ENCODE measurements around the gene WWOX.

WWOX gene

DNA sequence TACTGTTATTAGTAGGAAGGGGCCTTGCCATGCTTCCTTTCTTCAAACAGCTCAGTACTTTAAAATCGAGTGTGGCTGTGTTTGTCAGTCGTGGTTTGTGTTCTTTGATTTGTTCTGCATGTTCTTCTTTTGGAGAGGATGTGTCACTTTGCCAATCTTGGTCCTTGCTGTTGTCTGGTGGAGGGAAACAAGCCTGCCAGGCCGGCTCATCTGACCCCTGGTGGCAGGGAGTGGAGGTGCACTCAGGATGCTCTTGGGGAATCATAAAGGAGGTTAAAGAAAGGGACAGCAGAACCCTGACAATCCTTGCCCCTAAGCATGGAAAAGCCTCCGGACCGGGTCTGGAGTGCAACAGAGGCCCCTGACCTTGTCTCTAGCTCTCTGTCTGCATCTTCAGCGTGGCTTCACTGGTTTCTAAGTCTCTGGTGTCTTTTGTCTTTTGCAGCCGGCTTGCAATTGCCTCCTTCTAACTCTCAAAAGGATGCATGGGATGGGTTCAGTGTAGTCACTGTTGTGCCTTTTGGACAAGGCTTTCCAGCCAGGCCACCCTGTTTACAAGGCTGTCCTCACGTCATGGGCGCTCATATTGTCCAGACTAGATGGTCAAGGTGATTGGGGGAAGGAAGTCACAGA is 135.8 kb downstream of the WWOX start:
- peak; percentile 53 to 63 for DNase-seq

DNA sequence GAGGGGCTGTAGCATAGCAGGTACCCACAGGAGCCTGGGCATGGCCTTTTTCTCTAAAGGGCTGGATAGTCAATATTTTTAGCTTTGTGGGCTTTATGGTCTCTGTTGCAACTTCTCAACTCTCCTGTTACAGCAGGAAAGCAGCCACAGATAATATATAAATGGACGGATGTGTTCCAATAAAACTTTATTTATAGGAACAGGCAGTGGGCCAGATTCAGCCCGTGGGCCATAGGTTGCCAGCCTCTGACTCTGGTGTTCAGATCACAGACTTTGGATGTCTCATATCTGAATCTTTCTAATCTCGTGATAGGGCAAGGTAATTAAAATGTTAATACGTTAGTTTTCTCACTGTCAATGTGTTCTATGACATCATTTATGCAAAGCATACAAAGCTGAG is 136.4 kb downstream of the WWOX start:
- no peak for DNase-seq

DNA sequence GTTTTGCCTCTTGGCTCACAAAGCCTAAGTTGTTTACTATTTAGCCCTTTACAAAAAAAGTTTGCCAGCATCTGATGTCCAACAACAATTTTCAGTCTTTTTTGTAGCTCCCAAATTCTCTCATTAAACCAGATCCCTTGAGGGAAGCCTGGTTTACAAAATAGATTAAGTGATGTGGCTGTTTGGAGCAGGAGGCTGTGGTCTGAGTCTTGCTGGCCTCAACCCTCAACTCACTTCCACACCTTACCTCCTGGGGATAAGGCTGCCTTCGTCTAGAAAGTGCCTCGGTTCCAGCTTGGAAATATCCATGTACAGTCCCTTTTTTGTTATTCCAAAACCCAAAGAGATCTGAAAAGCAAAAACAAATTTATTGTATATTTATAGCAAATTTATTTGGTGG is 138.4 kb downstream of the WWOX start:
- no peak for DNase-seq

DNA sequence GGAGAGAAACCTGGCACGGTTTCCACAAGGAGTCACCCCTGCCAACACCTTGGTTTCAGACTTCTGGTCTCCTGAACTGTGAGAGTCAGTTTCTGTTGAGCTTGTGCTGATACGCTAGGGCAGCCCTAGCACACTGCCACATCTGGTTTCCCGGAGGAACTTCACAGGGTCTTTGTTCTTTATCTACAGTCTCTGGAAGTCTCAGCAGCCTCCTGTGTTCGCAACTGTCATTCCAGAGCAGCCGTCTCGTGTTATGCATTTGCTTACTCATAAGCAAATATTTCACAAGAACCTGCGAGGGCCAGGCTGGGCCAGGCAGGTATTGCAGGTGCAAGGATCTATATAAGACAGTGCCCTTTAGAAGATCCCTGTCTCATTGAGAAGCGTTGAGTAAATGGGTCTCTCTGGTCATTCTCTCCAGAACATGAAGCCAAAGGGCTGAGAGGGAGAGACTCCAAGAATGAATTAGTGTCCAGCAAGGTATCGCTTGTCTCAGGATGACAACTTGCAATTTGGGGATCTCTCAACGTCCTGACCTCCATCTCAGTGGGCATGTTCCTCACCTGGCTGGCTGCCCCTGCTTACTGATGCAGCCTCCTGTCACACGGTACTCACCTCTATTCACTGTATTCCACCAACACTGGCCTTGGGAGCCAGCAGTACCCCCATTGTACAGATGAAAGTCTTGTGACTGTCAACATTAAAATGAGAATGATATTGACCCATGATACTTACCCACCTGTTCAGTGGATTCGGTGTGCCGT is 141.2 kb downstream of the WWOX start:
- DNase-seq, result no peak

DNA sequence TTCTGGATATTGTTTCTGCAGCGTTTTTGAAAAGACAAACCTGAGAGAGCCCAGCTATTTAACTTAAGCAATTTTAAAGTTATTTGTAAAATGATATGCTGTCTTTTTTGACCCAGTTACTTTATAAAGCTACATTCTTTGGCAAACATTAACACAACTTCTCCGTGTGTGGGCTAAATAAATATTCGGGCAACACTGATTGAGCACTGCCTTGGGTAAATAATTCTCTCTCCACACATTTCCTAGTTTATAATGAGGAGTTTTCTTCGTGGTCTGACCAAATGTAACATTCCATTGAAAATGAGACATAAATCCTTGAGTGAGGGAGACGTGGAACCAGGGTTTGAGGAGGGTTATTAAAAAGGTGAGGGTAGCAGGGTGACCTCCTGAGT is 142.8 kb downstream of the WWOX start:
- DNase-seq, result no peak

DNA sequence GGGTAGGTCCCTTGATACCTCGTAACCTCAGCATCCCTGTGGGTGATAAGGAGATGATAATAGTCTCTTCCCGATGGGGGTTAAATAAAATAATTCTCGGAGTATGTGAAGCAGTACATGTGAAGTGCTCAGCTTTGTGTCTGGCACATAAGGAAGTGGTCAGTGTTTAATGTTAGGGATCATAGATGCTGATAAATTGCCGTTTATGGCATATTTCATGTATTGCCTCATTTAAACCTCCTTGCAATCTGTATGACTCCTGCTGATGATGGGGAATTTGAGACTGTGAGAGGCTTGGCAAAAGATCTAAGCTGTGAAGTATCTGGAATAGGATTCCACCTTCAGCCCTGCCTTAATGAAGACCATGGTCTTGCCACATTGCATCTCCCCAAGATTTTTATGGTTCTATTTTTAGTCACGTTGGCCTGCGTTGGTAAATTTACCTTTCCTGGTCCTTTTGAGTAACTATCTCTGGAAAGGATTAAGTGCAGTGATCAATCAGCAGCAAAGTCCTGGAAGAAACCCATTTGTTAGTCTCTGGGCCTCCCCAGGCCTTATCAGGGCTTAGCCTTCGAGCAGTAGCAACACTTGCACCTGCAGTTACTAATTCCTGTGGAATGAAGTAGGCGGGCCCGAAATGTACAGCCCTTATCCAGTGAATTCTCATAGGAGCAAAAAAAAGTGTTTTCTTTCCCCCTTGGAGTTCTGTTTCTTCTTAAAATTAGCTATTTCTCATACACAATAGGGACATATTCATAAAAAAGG is 144.9 kb downstream of the WWOX start:
- no peak for DNase-seq

DNA sequence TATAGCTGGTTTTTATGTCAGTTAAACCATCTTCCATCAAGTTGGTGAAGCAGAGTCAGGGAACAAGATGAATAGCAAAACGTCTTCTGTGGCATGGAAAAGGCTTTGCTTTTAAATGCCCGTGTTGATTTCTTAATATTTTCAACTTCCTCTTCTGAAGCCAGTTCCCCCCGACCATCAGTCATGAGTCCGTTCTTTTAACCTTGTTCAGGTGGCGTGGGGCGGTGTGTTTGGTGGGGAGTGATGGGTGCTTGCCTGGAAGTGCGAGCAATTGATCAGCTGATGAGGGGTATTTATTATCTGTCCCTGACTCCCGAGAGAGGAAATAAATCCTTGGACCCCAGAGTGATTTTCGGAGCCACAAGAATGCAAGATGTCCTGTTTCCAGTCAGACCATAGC is 147.1 kb downstream of the WWOX start:
- no peak for DNase-seq

DNA sequence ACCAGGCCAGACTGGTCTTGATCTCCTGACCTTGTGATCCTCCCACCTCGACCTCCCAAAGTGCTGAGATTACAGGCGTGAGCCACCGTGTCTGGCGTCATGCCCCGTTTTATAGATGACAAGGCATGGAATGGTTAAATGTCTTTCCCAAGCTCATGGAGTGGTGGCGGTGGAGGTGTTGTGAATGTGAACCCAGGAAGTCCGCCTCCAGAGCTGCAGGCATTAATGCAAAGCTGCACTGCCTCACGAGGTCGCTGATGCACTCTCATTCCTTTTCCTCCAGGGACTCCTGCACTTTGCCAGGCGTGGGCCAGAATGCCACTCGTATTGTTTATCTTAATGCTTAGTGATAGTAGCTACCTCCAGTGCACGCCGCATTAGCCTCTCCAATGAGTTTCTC is 149.6 kb downstream of the WWOX start:
- DNase-seq, result no peak

DNA sequence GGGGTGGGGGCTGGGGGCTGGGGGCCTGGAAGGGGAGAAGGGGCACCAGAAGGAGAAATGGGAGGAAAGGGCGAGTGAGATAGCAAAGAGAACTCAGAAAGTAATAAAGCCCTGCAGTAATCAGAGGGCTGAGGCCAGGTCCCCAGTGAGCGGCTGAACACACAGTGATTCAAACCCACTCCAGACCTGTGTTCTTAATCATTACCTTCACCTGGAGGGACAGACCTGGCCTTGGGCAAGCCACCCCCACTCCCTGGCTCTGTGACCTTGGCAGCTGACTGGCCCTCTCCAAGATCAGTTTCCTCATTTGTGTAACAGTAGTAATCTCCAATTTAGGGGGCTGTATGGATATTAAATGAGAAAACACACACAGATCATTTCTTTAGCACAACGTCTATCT is 150.4 kb downstream of the WWOX start:
- DNase-seq, result no peak

DNA sequence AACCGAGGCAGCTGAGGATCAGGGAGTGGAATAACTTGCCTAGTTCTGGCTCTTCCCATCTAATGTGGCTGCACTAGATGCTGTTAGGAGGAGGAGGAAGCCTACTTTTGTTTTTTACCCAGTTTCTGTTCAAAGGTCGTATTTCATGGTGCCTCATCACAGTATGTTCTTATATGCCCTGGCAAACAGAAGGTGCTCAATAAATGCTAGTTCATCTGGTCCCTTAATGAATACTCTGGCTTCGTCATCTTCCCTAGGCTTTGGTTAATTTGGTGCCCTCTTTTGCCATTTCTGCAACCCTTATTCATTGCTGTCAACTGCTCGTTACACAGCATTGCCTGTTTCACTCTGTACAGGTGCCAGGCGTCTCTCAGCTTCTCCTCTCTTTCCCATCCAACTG is 151.7 kb downstream of the WWOX start:
- no peak for DNase-seq

DNA sequence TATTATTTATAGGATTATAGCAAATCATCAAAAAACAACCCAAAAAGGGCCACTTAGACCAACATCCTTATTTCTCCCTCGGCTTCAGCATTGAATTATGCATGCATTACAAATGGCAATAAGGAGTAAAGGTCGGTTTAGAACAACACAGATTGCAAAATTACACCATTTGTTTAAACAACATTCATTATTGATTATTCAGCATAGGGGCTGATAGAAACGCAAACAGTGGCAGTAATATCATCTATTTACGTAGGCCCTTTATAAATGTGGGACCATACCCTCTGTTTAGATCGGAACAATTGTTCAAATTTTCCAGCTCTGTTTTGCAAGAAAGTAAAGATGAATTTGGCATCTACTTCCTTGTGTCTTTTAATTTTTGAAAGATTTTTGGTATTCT is 153.3 kb downstream of the WWOX start:
- DNase-seq, result no peak

DNA sequence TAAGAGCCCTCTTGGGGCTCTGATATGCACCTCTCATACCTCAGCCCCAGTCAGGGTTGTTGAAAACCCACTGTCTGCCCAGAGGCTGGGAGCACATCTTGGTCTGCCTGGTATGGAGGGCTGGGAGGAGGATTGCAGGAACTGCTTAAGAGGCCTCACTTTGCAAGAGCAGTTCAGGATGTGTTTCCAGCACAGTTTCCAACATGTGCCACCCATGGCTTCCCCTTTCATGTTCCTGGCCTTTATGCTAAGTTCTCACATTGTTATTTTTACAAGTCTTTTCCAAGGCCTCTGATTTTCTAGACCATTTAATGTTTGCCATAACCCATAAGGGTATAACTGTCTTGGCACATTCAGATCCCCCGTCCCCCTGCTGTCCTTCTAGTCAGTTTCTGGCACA is 155.4 kb downstream of the WWOX start:
- no peak for DNase-seq

DNA sequence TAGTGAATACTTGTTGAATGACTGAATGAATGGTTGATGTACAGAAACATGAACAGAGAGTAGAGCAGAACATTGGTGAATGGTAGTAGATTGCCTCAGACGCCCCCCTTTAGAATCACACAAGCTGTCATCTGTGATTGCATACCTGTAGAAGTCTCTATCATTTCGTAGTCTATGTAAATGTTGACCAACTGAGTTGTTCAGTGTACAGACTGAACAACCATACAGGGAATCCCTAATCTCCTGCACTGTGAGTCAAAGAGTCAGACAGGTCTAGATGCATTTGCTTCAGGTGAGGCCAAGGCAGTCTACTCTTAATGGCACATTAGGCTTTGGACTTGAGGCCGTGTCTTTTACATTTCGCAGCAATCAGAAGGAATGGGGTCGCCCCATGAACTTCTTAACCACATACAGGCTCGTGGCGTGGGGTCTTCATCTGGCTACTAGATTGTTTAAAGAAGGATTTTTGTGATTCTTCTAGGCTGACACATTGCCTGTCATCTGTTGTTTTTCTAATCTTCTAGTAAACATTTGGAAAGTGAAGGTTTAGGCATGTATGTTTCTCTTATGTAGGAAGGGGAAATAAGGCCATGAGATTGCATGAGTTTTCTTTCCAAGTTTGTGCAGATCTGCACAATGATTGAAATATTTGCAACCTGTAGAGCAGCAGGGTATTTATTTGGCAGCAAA is 157.4 kb downstream of the WWOX start:
- no peak for DNase-seq

DNA sequence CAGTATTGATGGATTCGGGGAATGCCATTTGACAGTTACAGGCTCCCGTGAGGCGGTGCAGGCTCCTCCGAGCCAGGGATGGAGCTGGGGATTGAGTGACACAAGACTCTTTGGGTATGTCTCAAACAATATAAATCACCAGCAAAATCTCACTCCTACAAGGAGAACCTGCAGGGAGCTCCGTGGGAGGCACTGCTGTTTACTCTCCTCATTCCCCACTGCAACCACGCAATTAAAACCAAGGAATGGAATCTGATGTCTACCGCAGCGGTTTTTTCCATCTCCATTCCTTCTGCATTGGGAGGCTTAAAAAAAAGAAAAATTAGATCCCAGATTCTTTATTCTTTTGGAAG is 157.9 kb downstream of the WWOX start:
- DNase-seq, result no peak

DNA sequence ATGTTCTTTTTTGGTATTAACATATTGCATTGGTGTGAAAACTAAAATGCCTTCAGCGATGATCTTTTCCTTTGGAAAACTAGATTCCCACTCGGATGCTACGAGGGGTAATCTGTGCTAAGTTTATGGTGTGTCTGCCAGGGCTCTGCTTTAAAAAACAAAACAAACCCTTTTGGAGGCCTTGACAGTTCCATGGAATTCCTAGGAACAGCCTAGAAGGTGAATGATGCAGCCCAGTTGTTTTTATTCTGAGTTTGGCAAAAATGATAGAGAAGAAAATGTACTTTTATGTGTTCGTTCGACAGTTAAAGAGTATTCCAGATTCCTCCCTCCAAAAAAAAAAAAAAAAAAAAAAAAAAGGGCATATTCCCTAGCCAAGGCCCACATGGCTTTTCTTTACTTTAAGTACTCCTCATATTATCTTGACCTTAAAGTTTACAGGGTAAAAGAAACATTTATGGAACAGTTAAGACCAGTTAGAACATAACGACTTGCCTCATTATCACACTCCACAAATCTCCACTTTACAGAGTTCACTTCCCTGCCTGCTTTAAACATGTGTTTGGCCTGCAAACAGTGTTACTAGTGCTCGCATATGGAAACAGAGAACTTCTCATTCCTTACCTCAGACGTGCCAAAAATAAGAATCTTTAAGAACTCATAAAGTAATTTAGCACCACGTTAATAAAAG is 159.1 kb downstream of the WWOX start:
- no peak for DNase-seq

DNA sequence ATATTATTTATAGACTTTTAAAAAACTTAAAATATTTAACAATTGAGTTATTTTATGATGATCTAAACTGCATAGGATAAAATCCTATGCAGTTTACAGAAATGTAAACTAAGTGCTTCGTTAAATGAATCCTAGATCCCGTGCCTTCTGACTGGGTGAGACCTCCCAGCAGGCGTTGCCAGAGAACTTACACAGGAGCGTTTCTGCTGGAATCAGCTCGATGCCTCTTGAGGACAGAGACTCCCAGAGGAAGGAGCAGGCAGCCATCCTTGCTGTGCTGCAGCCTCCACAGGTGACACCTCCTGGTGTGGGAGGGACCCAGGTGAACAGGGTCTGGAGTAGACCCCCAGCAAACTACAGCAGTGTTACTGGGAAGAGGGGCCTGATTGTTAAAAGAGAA is 160.4 kb downstream of the WWOX start:
- no peak for DNase-seq

DNA sequence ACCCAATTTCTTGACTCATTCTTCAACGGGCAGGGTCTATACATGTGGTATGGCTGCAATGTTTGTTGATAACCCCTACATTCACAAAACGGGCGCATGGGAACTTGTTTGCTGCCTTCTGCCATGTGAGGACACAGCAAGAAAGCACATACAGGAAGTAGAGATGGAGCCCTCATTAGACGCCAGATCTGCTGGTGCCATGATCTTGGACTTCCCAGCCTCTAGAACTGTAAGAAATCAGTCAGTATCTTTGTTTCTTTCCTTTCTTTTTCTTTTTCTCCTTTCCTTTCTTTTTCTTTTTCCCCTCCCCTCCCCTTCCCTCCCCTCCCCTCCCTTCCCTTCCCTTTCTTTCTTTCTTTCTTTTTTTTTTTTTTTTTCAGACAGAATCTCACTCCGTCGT is 165.2 kb downstream of the WWOX start:
- no peak for DNase-seq

DNA sequence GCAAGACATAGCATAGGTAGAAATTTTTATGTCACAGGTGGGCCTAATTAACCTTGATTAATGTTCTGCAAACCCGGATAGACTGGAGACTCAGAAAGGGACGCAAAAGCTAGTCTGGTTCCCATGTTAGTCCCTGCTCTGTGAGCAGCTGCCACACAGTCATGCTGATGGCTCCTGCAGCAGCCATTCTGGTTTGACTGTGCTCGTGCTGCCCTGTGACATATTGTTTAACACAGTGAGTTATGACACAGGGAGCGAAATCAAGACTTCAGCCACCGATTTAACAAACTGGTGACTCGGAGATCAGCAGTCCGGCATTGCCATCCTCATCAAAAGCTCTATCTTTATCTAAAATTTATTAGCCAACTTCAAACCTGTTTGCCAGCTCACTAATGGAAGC is 169.8 kb downstream of the WWOX start:
- no peak for DNase-seq

DNA sequence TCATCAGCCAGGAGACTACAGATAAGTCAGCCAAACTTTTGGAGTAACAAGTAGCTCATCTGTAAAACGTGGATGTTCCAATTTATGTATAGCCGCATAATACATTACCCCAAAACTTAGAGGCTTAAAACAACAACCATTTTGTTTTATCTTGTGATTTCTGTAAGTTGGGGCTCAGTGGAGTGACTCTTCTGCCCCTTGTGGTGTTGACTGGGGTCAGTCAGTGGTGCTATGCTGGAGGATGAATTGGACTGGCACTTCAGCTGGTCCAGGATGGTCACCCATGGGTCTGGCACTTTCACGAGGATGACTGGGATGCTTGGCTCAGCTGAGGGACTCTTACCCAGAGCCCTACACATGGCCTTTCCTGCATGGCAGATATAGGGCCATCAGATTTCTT is 172.5 kb downstream of the WWOX start:
- DNase-seq, result no peak

DNA sequence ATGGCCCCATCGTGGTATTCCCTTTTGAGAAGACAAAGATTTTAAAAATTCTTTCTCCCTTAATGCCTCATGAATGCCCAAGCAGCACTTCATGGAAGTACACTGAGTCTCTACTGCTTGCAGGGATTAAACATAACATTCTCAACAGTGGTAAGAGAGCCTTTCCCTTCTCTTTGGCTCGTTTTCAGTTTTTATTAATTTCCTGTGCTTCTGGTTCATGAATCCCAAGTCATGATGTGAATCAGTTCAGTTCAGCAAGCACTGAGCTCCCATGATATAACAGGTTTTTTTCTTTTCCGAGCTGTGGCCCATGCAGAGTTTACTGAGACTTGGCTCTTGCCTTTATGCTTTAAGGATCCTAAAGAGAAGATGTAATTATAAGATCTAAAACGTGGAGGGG is 175.3 kb downstream of the WWOX start:
- DNase-seq, result no peak

DNA sequence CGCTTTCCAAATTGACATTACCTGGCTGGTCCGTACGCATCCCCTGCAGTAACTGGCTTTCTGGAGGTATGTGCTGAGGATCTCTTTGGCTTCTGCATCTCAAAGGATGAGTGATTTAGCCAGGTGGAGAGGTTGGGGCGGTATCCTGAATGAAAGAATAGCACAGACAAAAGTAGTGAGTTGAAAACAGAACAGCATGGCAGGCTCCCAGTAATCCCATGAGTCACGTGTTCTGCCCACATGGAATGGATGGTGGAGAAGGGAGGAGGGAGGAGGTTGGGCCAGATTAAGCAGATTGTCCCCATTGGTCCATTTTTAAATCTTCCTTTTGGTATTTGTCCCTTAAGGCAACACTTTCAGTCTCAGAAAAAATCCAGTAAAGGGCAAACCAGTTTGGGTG is 176.0 kb downstream of the WWOX start:
- no peak for DNase-seq

DNA sequence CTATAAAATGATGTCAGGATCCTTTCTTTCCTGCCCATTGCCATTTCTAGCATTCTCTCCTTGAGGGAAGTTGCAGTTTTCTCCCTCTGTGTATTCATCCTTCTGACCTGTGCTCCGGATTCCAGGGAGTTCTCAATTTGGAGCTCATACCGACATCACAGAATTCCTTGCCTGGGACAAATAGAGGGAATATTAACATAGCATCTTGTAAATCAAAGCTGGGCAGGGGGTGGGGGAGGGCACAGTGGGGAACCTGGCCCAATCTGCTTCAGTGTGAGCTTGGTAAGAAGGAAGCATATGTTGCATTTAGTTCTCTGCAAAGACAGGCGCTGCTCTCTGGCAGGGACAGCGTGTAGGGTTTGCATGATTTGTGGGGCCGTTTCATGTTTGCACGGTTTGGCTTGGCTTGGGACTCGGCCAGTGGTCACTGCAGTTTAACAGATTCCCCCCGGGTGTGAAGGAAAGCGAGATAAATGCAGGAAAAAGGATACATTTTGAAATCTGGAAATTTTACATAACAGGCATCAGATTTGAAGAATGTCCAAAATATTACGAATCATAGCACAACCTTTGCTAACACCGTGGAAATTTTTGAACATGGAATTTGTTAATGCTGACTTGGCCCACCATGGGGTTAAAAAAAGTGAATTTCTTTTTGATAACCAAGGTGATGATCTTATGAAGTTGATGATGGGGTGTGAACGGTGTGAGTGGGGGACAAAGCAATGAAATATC is 178.0 kb downstream of the WWOX start:
- no peak for DNase-seq
